HG03064 (cell line): Measurements from ENCODE around the gene DLG2.
A peak's percentile ranks its signal among the peaks of the same experiment; 100 is the strongest.

Source experiments
- ATAC-seq: cut with Tn5 transposase; IDR thresholded peaks from one replicate; pipeline ENCODE4 v1.9.1; 2021; ENCODE audit warnings: low read depth; ENCODE audit not compliant: unreplicated experiment

The DLG2 gene

GRCh38 chr11:84626256-84626655 lies 1000.9 kb downstream of the DLG2 start:
- no peak for ATAC-seq

- no peak for ATAC-seq
These were observed 1014.5 kb downstream of the DLG2 start for GRCh38 chr11:84612645-84613044.

- ATAC-seq = no peak
These were observed 1018.3 kb downstream of the DLG2 start for GRCh38 chr11:84608837-84609196.

DNA sequence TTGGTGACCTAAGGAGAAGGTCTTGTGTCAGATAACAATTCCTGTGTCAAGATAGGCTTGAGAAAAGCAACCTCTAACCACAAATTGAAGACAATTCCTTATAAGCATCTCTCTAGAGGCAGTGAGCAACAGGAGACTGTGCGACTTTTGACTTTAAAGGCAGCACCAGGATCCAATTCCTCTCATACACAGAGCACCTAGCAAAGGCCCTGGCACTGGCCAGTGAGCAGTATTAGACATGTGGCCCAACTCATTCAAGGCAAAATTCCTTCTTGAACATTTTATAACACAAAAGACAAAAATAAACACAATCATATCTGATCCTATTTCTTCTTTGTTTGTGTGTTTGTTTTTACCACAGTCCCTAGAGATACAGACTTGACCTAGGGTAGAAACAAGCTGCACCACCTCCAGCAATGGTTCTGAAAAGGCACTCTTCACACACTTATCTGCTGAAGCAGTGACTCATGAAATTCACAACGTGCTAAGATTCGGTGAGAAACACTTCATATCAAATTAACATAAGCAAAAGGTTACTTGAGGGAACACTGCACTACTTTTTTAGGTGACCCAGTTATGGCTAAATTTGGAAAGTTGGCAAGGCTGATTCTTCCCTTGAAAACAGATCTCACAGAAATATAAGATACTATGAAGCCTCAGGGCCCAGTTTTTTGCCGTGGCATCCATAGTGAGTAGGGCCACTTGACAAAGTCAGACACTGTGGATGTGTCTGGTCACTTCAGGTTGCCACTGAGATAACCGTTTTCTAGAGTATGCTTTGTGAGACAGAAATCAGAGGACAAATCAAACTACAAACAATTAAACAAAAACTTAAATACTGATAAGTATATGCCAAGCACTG lies 1018.9 kb downstream of the DLG2 start:
- no peak for ATAC-seq

- no peak for ATAC-seq
These were observed 1032.5 kb downstream of the DLG2 start for GRCh38 chr11:84594602-84595001.

- no peak for ATAC-seq
These were observed 1037.0 kb downstream of the DLG2 start for GRCh38 chr11:84590106-84590505.

GRCh38 chr11:84588131-84588829 lies 1038.9 kb downstream of the DLG2 start:
- ATAC-seq = no peak

DNA sequence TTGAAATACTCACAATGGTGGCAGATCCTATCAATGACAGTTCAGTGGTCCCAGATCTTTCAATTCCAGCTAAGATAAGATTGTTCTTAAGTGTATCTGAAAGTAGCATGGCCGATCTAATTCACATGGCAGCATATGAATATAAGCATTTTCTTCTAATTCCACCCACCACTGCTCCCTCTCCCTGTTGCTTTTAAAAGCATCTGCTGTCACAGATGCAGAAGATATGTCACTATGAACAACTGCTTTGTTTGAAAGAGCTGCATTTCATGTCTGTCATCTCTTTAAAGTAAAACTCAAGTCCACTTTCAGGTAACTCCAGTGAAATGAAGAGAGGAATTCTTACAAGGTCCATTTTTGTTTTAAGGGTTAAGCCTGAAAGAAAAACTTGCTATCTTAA lies 1044.0 kb downstream of the DLG2 start:
- no peak for ATAC-seq

- ATAC-seq = no peak
These were observed 1046.1 kb downstream of the DLG2 start for GRCh38 chr11:84581083-84581482.

DNA sequence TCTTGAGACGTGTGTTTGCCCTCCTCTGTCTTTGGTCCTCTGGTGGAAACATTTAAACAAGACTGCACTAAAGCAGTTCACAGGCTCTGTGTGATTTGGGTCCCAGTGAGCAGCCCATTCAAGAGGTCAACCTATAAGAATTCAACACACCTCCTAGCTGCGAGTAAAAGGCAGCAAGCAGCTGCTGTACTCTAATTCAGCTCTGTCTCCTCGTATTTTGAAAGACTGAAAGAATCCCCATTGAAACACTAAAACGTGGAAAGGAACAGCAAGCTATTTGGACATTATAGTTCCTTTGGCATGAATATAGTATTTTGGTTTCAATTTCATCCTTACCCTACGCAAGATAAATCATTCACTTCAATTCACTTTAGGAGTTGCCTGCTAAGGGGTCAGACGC lies 1046.7 kb downstream of the DLG2 start:
- no peak for ATAC-seq

- no peak for ATAC-seq
These were observed 1053.3 kb downstream of the DLG2 start for GRCh38 chr11:84573868-84574267.

DNA sequence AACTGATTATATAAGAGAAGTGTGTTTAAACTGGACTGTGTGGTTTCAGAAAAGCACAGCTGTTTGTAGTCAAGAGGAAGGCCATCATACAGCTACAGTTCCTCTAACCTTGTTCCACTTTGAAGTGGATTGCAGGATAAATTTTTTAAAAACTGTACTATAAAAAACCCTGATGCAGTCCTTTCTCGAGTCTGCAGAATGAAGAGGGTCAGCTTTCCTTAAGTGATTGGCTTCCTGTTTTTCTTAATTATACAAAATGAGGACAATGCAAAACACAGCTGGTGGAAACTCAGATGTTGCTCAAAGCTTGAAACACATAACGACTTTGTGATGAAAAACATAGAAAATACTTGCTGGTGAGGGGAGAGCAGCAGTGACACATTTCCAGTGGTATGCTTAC lies 1060.5 kb downstream of the DLG2 start:
- no peak for ATAC-seq

- ATAC-seq = no peak
These were observed 1062.3 kb downstream of the DLG2 start for GRCh38 chr11:84564867-84565184.

- ATAC-seq = peak; percentile 77
These were observed 1062.8 kb downstream of the DLG2 start for GRCh38 chr11:84564180-84564866.

DNA sequence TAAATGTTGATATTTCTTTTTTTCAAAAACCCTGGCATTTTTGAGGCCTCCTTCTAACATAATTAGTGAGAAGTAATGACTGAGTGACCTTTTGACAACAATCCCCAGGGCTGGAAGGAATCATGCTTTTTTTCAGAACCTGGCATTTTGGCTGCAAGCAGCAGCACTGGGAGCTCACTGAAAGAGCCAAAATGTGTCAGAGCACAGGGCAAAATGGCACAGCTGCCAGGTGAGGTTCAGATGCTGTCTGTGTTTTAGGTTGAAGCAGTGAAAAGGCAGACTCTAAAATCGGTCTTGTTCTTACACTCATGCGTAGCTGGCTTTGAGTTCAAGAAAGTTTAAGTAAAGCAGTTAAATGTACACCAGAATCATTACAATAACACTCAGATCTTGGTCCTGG lies 1063.8 kb downstream of the DLG2 start:
- ATAC-seq = no peak

DNA sequence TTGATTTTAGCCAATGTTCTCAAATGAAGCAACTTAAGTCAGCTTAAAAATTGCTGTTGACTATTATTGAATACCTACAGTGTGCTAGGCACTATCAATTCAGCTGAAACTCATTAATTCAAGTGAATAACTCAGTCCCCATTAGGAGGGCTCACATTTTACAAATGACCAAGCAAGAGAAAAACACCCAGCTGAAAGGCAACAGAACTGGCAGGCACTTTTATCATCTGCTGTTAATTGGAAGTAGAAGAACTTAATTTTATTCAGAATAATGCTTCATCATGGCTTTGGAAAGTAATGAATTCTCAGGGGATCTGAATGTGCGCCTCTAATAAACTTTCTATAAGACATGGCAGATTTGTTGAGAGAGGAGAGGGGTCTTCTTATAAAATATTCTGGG lies 1066.9 kb downstream of the DLG2 start:
- ATAC-seq = no peak

- ATAC-seq = peak; percentile 71
These were observed 1068.8 kb downstream of the DLG2 start for GRCh38 chr11:84558085-84558905.

DNA sequence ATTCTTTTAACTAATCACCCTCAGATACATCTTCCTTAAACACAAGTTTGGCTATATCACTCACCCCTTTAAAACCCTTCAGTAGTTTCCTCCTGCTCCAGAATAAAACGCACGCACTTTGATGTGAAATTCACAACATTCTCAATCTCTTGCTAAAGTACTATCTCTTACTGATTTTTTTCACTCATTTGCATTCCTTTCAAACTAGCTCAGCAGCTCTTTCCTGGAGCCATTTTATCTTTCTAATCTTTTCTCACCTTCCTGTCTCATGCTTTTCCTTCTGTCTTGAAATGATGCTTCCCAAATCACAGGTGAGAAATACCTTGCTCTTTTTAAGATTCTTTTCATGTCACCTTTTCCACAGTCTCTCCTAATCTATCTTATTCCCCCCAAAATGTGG lies 1074.4 kb downstream of the DLG2 start:
- no peak for ATAC-seq

GRCh38 chr11:84549217-84549616 lies 1077.9 kb downstream of the DLG2 start:
- peak; percentile 84 for ATAC-seq

GRCh38 chr11:84544566-84544965 lies 1082.6 kb downstream of the DLG2 start:
- ATAC-seq = no peak
